Neuronal stem cell (in vitro differentiated cells): ENCODE data around the gene TRIM58.
A peak's percentile ranks its signal among the peaks of the same experiment; 100 is the strongest.

Source experiments
- DNase-seq: peaks from one replicate; pipeline ENCODE4 v3.0.0-alpha.2; 2013; ENCODE audit warnings: low spot score
- H2AFZ ChIP-seq: one replicate; pipeline ENCODE4 v1.6.1; 2013; ENCODE audit warnings: mild to moderate bottlenecking, low read length, inconsistent platforms
- H2AK5ac ChIP-seq: 2 replicates; pipeline ENCODE4 v1.6.1; 2013; ENCODE audit warnings: low read depth, mild to moderate bottlenecking, inconsistent platforms, low read length, moderate library complexity, mixed read lengths
- H2BK120ac ChIP-seq: 2 replicates; pipeline ENCODE4 v1.6.1; 2013; ENCODE audit warnings: low read depth, mild to moderate bottlenecking, inconsistent platforms, low read length, moderate library complexity, mixed read lengths
- H2BK12ac ChIP-seq: one replicate; pipeline ENCODE4 v1.6.1; 2013; ENCODE audit warnings: low read length, inconsistent platforms
- H2BK15ac ChIP-seq: 2 replicates; pipeline ENCODE4 v1.6.1; 2013; ENCODE audit warnings: mild to moderate bottlenecking, low read length, inconsistent platforms, mixed read lengths
- H2BK5ac ChIP-seq: one replicate; pipeline ENCODE4 v1.6.1; 2013; ENCODE audit warnings: inconsistent platforms, mild to moderate bottlenecking, low read length, moderate library complexity
- H3K14ac ChIP-seq: one replicate; pipeline ENCODE4 v1.6.1; 2013; ENCODE audit warnings: low read length, inconsistent platforms
- H3K18ac ChIP-seq: 2 replicates; pipeline ENCODE4 v1.6.1; 2013; ENCODE audit warnings: low read length, inconsistent platforms
- H3K23ac ChIP-seq: 2 replicates; pipeline ENCODE4 v1.6.1; 2013; ENCODE audit warnings: low read depth, mild to moderate bottlenecking, mixed read lengths, low read length, inconsistent platforms; ENCODE audit not compliant: poor library complexity
- H3K27ac ChIP-seq: replicated peaks from 3 replicates; pipeline ENCODE4 v1.5.1; 2013; ENCODE audit warnings: low read length, inconsistent platforms
- H3K27me3 ChIP-seq, 3 experiments: 2 replicates each; pipeline ENCODE4 v1.6.1; 2013; ENCODE audit warnings: low read length in 3 of 3, mild to moderate bottlenecking in 2 of 3, inconsistent platforms in 1 of 3, low read depth in 1 of 3, mixed read lengths in 1 of 3, moderate library complexity in 1 of 3; ENCODE audit not compliant: control insufficient read depth in 3 of 3, insufficient read depth in 3 of 3
- H3K36me3 ChIP-seq, 2 donors: replicated peaks in 1 of 2; 2 replicates each; pipeline ENCODE4 v1.6.1; 2013; ENCODE audit warnings: low read length in 2 of 2; ENCODE audit not compliant: control insufficient read depth in 2 of 2, insufficient read depth in 2 of 2
- H3K4ac ChIP-seq: 2 replicates; pipeline ENCODE4 v1.6.1; 2013; ENCODE audit warnings: inconsistent platforms, mild to moderate bottlenecking, low read length, moderate library complexity
- H3K4me1 ChIP-seq, 2 donors: 1 replicate in 1 of 2; 2 replicates in 1 of 2; pipeline ENCODE4 v1.6.1; 2013; ENCODE audit warnings: low read length in 2 of 2, low read depth in 1 of 2; ENCODE audit not compliant: control insufficient read depth in 2 of 2, insufficient read depth in 1 of 2
- H3K4me2 ChIP-seq: one replicate; pipeline ENCODE4 v1.6.1; 2013; ENCODE audit warnings: mild to moderate bottlenecking, low read length, inconsistent platforms; ENCODE audit not compliant: insufficient read depth, poor library complexity, severe bottlenecking
- H3K4me3 ChIP-seq, 2 donors: 2 replicates each; pipeline ENCODE4 v1.5.1; 2013; ENCODE audit warnings: low read length in 2 of 2, mild to moderate bottlenecking in 2 of 2, inconsistent platforms in 1 of 2, moderate library complexity in 1 of 2
- H3K79me1 ChIP-seq: one replicate; pipeline ENCODE4 v1.6.1; 2013; ENCODE audit warnings: low read depth, mild to moderate bottlenecking, inconsistent platforms, low read length, moderate library complexity
- H3K9ac ChIP-seq: one replicate; pipeline ENCODE4 v1.6.1; 2013; ENCODE audit warnings: mild to moderate bottlenecking, low read depth, low read length, inconsistent platforms; ENCODE audit not compliant: poor library complexity
- H3K9me3 ChIP-seq, 2 donors: replicated peaks in 1 of 2; 2 replicates each; pipeline versions ENCODE3 to v1.6.1; 2013; ENCODE audit warnings: low read length in 2 of 2, mild to moderate bottlenecking in 2 of 2, inconsistent platforms in 1 of 2, low read depth in 1 of 2, mixed read lengths in 1 of 2, moderate library complexity in 1 of 2; ENCODE audit not compliant: control insufficient read depth in 2 of 2, insufficient read depth in 1 of 2
- H4K8ac ChIP-seq: one replicate; pipeline ENCODE4 v1.6.1; 2013; ENCODE audit warnings: low read depth, mild to moderate bottlenecking, inconsistent platforms, low read length, moderate library complexity
- H4K91ac ChIP-seq: one replicate; pipeline ENCODE4 v1.6.1; 2013; ENCODE audit warnings: low read length, low read depth, mild to moderate bottlenecking, inconsistent platforms; ENCODE audit not compliant: poor library complexity
- WGBS, 2 donors: extraction: QIAGEN DNeasy Blood & Tissue Kit; methylation state at CpG; one replicate each; pipeline ENCODE4 v1.1.7; 2013; ENCODE audit warnings: missing lambda C conversion rate in 2 of 2, mixed read lengths in 1 of 2; ENCODE audit not compliant: insufficient read length in 2 of 2, insufficient replicate concordance in 1 of 2; ENCODE audit errors: extremely low coverage in 2 of 2; 5-methylcytosine and 5-hydroxymethylcytosine counted together

The TRIM58 gene

DNA sequence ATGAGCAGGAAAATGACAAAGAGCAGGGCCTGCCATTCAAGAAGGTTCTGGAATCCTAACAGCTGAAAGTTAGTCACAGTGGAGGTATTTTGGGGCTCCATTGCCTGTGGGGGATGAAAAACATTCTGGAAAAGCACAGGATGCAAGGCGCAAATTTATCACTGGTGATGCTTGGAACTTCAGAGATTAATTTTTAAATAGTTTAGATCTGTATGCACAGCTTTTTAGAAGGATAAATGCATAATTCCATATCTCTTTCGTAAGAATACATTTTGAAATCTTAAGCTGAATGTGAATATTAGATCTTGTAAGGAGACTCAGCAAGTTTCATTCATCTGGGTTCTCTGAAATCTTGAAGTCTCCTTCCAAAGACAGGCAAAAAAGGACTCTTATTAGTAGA lies 15.2 kb upstream of the TRIM58 start, which contains the start of gene OR11L1:
Gene OR11L1 (minus strand): TSS at position 101 of the 400 bp plus-strand sequence. CDS start 0 bp downstream, at position 101.
- no peaks in the 10 kb centered on the region for H3K4me1 ChIP-seq
- no peak within 1 kb of the TSS for H3K4me2 ChIP-seq
- peak within 1 kb of the TSS; percentile 17 for H3K4ac ChIP-seq
- H3K4me3 ChIP-seq: peak within 1 kb of the TSS in 1 of 2 donors; percentile 42
- peak within 1 kb of the TSS; percentile 48 for H3K18ac ChIP-seq
- H3K36me3 ChIP-seq: no peaks in the 10 kb centered on the region
- no peak within 1 kb of the TSS for H3K14ac ChIP-seq
- no peak within 1 kb of the TSS for H2BK12ac ChIP-seq
- peak within 1 kb of the TSS; percentile 18 for H2AK5ac ChIP-seq
- H4K8ac ChIP-seq: no peak within 1 kb of the TSS
- H3K9me3 ChIP-seq: peaks cover 0 to 2% of the 10 kb centered on the region in 2 donors
- H3K23ac ChIP-seq: no peak within 1 kb of the TSS
- H3K27ac ChIP-seq: no peak within 1 kb of the TSS
- WGBS, 2 donors: no CpG with 5 or more reads among the region's 2 CpGs
- no peak within 1 kb of the TSS for H4K91ac ChIP-seq
- no peak within 1 kb of the TSS for H2BK5ac ChIP-seq
- no peak within 1 kb of the TSS for H2BK120ac ChIP-seq
- H3K27me3 ChIP-seq: no peaks in the 10 kb centered on the region
- H3K9ac ChIP-seq: no peak within 1 kb of the TSS
- H2BK15ac ChIP-seq: no peak within 1 kb of the TSS
- no peak within 1 kb of the TSS for H2AFZ ChIP-seq
- DNase-seq: no peak
- H3K79me1 ChIP-seq: no peaks in the 10 kb centered on the region

DNA sequence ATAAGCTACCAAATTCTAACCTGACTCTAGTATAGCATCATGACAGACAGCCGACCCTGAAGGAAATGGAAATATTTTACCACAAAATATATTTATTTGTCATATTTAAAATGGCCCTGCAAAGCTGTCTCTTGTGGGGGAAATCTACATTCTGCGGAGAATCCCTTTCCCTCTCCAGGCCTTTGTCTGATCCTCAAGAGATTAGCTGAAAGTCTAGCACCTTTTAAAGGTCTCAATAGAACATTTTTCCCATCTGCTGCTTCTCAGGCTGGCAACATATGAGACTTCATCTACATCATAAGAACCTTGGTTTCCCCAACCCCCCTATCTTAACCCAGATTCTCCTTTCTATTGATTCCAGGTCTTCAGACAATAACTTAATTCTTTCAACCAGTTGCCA lies 13.6 kb upstream of the TRIM58 start:
- Histone ChIP-seq H3K18ac (no peak overlapping the region), H2AFZ (no peak overlapping the region), H3K36me3 (no peaks in the 10 kb centered on the region), H3K4me1 (no peaks in the 10 kb centered on the region), H3K23ac (no peak overlapping the region), H3K9ac (no peak overlapping the region), H3K79me1 (no peaks in the 10 kb centered on the region), H2BK12ac (no peak overlapping the region), H4K8ac (no peak overlapping the region), H3K27ac (no peak overlapping the region), H3K4ac (no peak overlapping the region), H2BK120ac (no peak overlapping the region), H2BK5ac (no peak overlapping the region), H3K4me3 (no peak overlapping the region), H3K14ac (no peak overlapping the region), H3K27me3 (no peaks in the 10 kb centered on the region), H2BK15ac (no peak overlapping the region), H4K91ac (no peak overlapping the region), H3K4me2 (no peak overlapping the region), H2AK5ac (no peak overlapping the region), H3K9me3 (peaks cover 0 to 2% of the 10 kb centered on the region in 2 donors)
- no CpG with 5 or more reads among the region's 2 CpGs for WGBS, 2 donors
- no peak for DNase-seq

- Histone ChIP-seq H4K8ac (no peak overlapping the region), H2BK12ac (no peak overlapping the region), H3K18ac (no peak overlapping the region), H3K4me3 (no peak overlapping the region), H3K4me2 (no peak overlapping the region), H3K9me3 (peaks cover 0 to 2% of the 10 kb centered on the region in 2 donors), H2BK120ac (no peak overlapping the region), H3K23ac (peak overlapping the region; percentile 38), H2BK15ac (no peak overlapping the region), H3K14ac (no peak overlapping the region), H3K4ac (no peak overlapping the region), H3K27ac (no peak overlapping the region), H3K27me3 (no peaks in the 10 kb centered on the region), H3K36me3 (no peaks in the 10 kb centered on the region), H2AK5ac (no peak overlapping the region), H3K9ac (no peak overlapping the region), H3K79me1 (no peaks in the 10 kb centered on the region), H4K91ac (no peak overlapping the region), H3K4me1 (no peaks in the 10 kb centered on the region), H2BK5ac (no peak overlapping the region), H2AFZ (no peak overlapping the region)
- DNase-seq: no peak
- WGBS, 2 donors: no CpG with 5 or more reads among the region's 12 CpGs
Observed at GRCh38 chr1:247845011-247845692, 11.8 kb upstream of the TRIM58 start.

- DNase-seq: no peak
- H3K14ac ChIP-seq: no peak overlapping the region
- H2BK5ac ChIP-seq: no peak overlapping the region
- no peak overlapping the region for H2BK120ac ChIP-seq
- H3K4ac ChIP-seq: no peak overlapping the region
- H2BK12ac ChIP-seq: no peak overlapping the region
- H2BK15ac ChIP-seq: no peak overlapping the region
- H3K27me3 ChIP-seq: no peaks in the 10 kb centered on the region
- H3K27ac ChIP-seq: no peak overlapping the region
- H3K9ac ChIP-seq: no peak overlapping the region
- H3K36me3 ChIP-seq: no peaks in the 10 kb centered on the region
- no peak overlapping the region for H4K8ac ChIP-seq
- no peak overlapping the region for H2AFZ ChIP-seq
- no peak overlapping the region for H3K4me3 ChIP-seq
- no peaks in the 10 kb centered on the region for H3K4me1 ChIP-seq
- H3K18ac ChIP-seq: no peak overlapping the region
- H3K23ac ChIP-seq: no peak overlapping the region
- no peak overlapping the region for H3K4me2 ChIP-seq
- peaks cover 0 to 2% of the 10 kb centered on the region in 2 donors for H3K9me3 ChIP-seq
- H3K79me1 ChIP-seq: no peaks in the 10 kb centered on the region
- no peak overlapping the region for H2AK5ac ChIP-seq
- no CpG with 5 or more reads among the region's 5 CpGs for WGBS, 2 donors
- no peak overlapping the region for H4K91ac ChIP-seq
Observed at GRCh38 chr1:247845693-247846017, 11.3 kb upstream of the TRIM58 start.
